ENCODE data around the gene NFATC1. TPM values are rescaled to one million over a fixed set of nuclear protein-coding genes. Genes with fewer than 3 reads are reported as not detected.
A peak's percentile ranks its signal among the peaks of the same experiment; 100 is the strongest.

The NFATC1 gene
- polyA plus RNA-seq, 2 donors, result 1.3 to 1.9 TPM

- H3K4me1 ChIP-seq (ENCODE audit: control insufficient read depth in 2 of 2, insufficient read depth in 2 of 2, low read length in 1 of 2), result no peaks in the 10 kb centered on the region
- no peak overlapping the region for H3K27ac ChIP-seq (ENCODE audit: low read depth in 2 of 2, low read length in 1 of 2)
- WGBS, 2 donors, result 87 to 94% methylated on average over 22 of the region's 22 CpGs
- no peaks in the 10 kb centered on the region for H3K27me3 ChIP-seq (ENCODE audit: control insufficient read depth in 1 of 2, insufficient read depth in 2 of 2, low read length in 2 of 2)
- H3K9me3 ChIP-seq (ENCODE audit: control insufficient read depth in 2 of 2, insufficient read depth in 1 of 2, low read depth in 1 of 2, low read length in 1 of 2), result peaks cover 0 to 3% of the 10 kb centered on the region in 2 donors
- no peak overlapping the region for H3K4me3 ChIP-seq (ENCODE audit: low read depth in 1 of 2, low read length in 2 of 2)
- H3K36me3 ChIP-seq (ENCODE audit: control insufficient read depth in 2 of 2, insufficient read depth in 2 of 2, low read length in 1 of 2), result peaks cover 0 to 16% of the 10 kb centered on the region in 2 donors
These were observed 94.9 kb downstream of the NFATC1 start for GRCh38 chr18:79490626-79491041.

GRCh38 chr18:79491081-79491551, 95.4 kb downstream of the NFATC1 start:
- Histone ChIP-seq H3K9me3 (ENCODE audit: control insufficient read depth in 2 of 2, insufficient read depth in 1 of 2, low read depth in 1 of 2, low read length in 1 of 2) (peaks cover 0 to 5% of the 10 kb centered on the region in 2 donors), H3K36me3 (ENCODE audit: control insufficient read depth in 2 of 2, insufficient read depth in 2 of 2, low read length in 1 of 2) (peaks cover 0 to 16% of the 10 kb centered on the region in 2 donors), H3K4me1 (ENCODE audit: control insufficient read depth in 2 of 2, insufficient read depth in 2 of 2, low read length in 1 of 2) (peaks cover 0 to 2% of the 10 kb centered on the region in 2 donors), H3K4me3 (ENCODE audit: low read depth in 1 of 2, low read length in 2 of 2) (no peak overlapping the region), H3K27me3 (ENCODE audit: control insufficient read depth in 1 of 2, insufficient read depth in 2 of 2, low read length in 2 of 2) (no peaks in the 10 kb centered on the region), H3K27ac (ENCODE audit: low read depth in 2 of 2, low read length in 1 of 2) (no peak overlapping the region)
- 90 to 91% methylated on average over 19 of the region's 19 CpGs for WGBS, 2 donors

GRCh38 chr18:79493211-79493800, 97.6 kb downstream of the NFATC1 start:
- Histone ChIP-seq H3K4me1 (ENCODE audit: control insufficient read depth in 2 of 2, insufficient read depth in 2 of 2, low read length in 1 of 2) (peaks cover 0 to 2% of the 10 kb centered on the region in 2 donors), H3K27me3 (ENCODE audit: control insufficient read depth in 1 of 2, insufficient read depth in 2 of 2, low read length in 2 of 2) (no peaks in the 10 kb centered on the region), H3K36me3 (ENCODE audit: control insufficient read depth in 2 of 2, insufficient read depth in 2 of 2, low read length in 1 of 2) (peaks cover 0 to 3% of the 10 kb centered on the region in 2 donors), H3K27ac (ENCODE audit: low read depth in 2 of 2, low read length in 1 of 2) (no peak overlapping the region), H3K9me3 (ENCODE audit: control insufficient read depth in 2 of 2, insufficient read depth in 1 of 2, low read depth in 1 of 2, low read length in 1 of 2) (peaks cover 0 to 5% of the 10 kb centered on the region in 2 donors), H3K4me3 (ENCODE audit: low read depth in 1 of 2, low read length in 2 of 2) (no peak overlapping the region)
- WGBS, 2 donors, result 97% methylated on average over 65 of the region's 65 CpGs

GRCh38 chr18:79493801-79494211, 98.1 kb downstream of the NFATC1 start:
- Histone ChIP-seq H3K4me3 (ENCODE audit: low read depth in 1 of 2, low read length in 2 of 2) (no peak overlapping the region), H3K36me3 (ENCODE audit: control insufficient read depth in 2 of 2, insufficient read depth in 2 of 2, low read length in 1 of 2) (no peaks in the 10 kb centered on the region), H3K4me1 (ENCODE audit: control insufficient read depth in 2 of 2, insufficient read depth in 2 of 2, low read length in 1 of 2) (peaks cover 0 to 2% of the 10 kb centered on the region in 2 donors), H3K27ac (ENCODE audit: low read depth in 2 of 2, low read length in 1 of 2) (no peak overlapping the region), H3K9me3 (ENCODE audit: control insufficient read depth in 2 of 2, insufficient read depth in 1 of 2, low read depth in 1 of 2, low read length in 1 of 2) (peaks cover 0 to 5% of the 10 kb centered on the region in 2 donors), H3K27me3 (ENCODE audit: control insufficient read depth in 1 of 2, insufficient read depth in 2 of 2, low read length in 2 of 2) (no peaks in the 10 kb centered on the region)
- 97 to 98% methylated on average over 41 of the region's 41 CpGs for WGBS, 2 donors

GRCh38 chr18:79494936-79495335, 99.2 kb downstream of the NFATC1 start:
- no peak overlapping the region for H3K27ac ChIP-seq (ENCODE audit: low read depth in 2 of 2, low read length in 1 of 2)
- H3K4me1 ChIP-seq (ENCODE audit: control insufficient read depth in 2 of 2, insufficient read depth in 2 of 2, low read length in 1 of 2), result peaks cover 0 to 2% of the 10 kb centered on the region in 2 donors
- 92 to 97% methylated on average over 15 to 16 of the region's 16 CpGs for WGBS, 2 donors
- peaks cover 0 to 5% of the 10 kb centered on the region in 2 donors for H3K9me3 ChIP-seq (ENCODE audit: control insufficient read depth in 2 of 2, insufficient read depth in 1 of 2, low read depth in 1 of 2, low read length in 1 of 2)
- H3K4me3 ChIP-seq (ENCODE audit: low read depth in 1 of 2, low read length in 2 of 2), result no peak overlapping the region
- H3K27me3 ChIP-seq (ENCODE audit: control insufficient read depth in 1 of 2, insufficient read depth in 2 of 2, low read length in 2 of 2), result no peaks in the 10 kb centered on the region
- H3K36me3 ChIP-seq (ENCODE audit: control insufficient read depth in 2 of 2, insufficient read depth in 2 of 2, low read length in 1 of 2), result no peaks in the 10 kb centered on the region

GRCh38 chr18:79495591-79496071, 99.9 kb downstream of the NFATC1 start:
- no peaks in the 10 kb centered on the region for H3K27me3 ChIP-seq (ENCODE audit: control insufficient read depth in 1 of 2, insufficient read depth in 2 of 2, low read length in 2 of 2)
- no peak overlapping the region for H3K4me3 ChIP-seq (ENCODE audit: low read depth in 1 of 2, low read length in 2 of 2)
- peaks cover 0 to 2% of the 10 kb centered on the region in 2 donors for H3K4me1 ChIP-seq (ENCODE audit: control insufficient read depth in 2 of 2, insufficient read depth in 2 of 2, low read length in 1 of 2)
- no peak overlapping the region for H3K27ac ChIP-seq (ENCODE audit: low read depth in 2 of 2, low read length in 1 of 2)
- H3K36me3 ChIP-seq (ENCODE audit: control insufficient read depth in 2 of 2, insufficient read depth in 2 of 2, low read length in 1 of 2), result no peaks in the 10 kb centered on the region
- 97% methylated on average over 37 of the region's 37 CpGs for WGBS, 2 donors
- H3K9me3 ChIP-seq (ENCODE audit: control insufficient read depth in 2 of 2, insufficient read depth in 1 of 2, low read depth in 1 of 2, low read length in 1 of 2), result peaks cover 0 to 5% of the 10 kb centered on the region in 2 donors

GRCh38 chr18:79496237-79496977, 100.7 kb downstream of the NFATC1 start:
- Histone ChIP-seq H3K4me1 (ENCODE audit: control insufficient read depth in 2 of 2, insufficient read depth in 2 of 2, low read length in 1 of 2) (peaks cover 0 to 2% of the 10 kb centered on the region in 2 donors), H3K9me3 (ENCODE audit: control insufficient read depth in 2 of 2, insufficient read depth in 1 of 2, low read depth in 1 of 2, low read length in 1 of 2) (peaks cover 0 to 5% of the 10 kb centered on the region in 2 donors), H3K4me3 (ENCODE audit: low read depth in 1 of 2, low read length in 2 of 2) (no peak overlapping the region), H3K27ac (ENCODE audit: low read depth in 2 of 2, low read length in 1 of 2) (no peak overlapping the region), H3K27me3 (ENCODE audit: control insufficient read depth in 1 of 2, insufficient read depth in 2 of 2, low read length in 2 of 2) (no peaks in the 10 kb centered on the region), H3K36me3 (ENCODE audit: control insufficient read depth in 2 of 2, insufficient read depth in 2 of 2, low read length in 1 of 2) (no peaks in the 10 kb centered on the region)
- WGBS, 2 donors, result 87 to 92% methylated on average over 32 of the region's 32 CpGs

- H3K27ac ChIP-seq (ENCODE audit: low read depth in 2 of 2, low read length in 1 of 2), result no peak overlapping the region
- no peak overlapping the region for H3K4me3 ChIP-seq (ENCODE audit: low read depth in 1 of 2, low read length in 2 of 2)
- 72 to 73% methylated on average over 22 of the region's 22 CpGs for WGBS, 2 donors
- peaks cover 0 to 2% of the 10 kb centered on the region in 2 donors for H3K4me1 ChIP-seq (ENCODE audit: control insufficient read depth in 2 of 2, insufficient read depth in 2 of 2, low read length in 1 of 2)
- H3K27me3 ChIP-seq (ENCODE audit: control insufficient read depth in 1 of 2, insufficient read depth in 2 of 2, low read length in 2 of 2), result no peaks in the 10 kb centered on the region
- H3K9me3 ChIP-seq (ENCODE audit: control insufficient read depth in 2 of 2, insufficient read depth in 1 of 2, low read depth in 1 of 2, low read length in 1 of 2), result peaks cover 0 to 5% of the 10 kb centered on the region in 2 donors
- H3K36me3 ChIP-seq (ENCODE audit: control insufficient read depth in 2 of 2, insufficient read depth in 2 of 2, low read length in 1 of 2), result no peaks in the 10 kb centered on the region
These were observed 101.4 kb downstream of the NFATC1 start for GRCh38 chr18:79496978-79497637.

GRCh38 chr18:79497638-79498081, 101.9 kb downstream of the NFATC1 start:
- Histone ChIP-seq H3K4me3 (ENCODE audit: low read depth in 1 of 2, low read length in 2 of 2) (no peak overlapping the region), H3K27me3 (ENCODE audit: control insufficient read depth in 1 of 2, insufficient read depth in 2 of 2, low read length in 2 of 2) (no peaks in the 10 kb centered on the region), H3K36me3 (ENCODE audit: control insufficient read depth in 2 of 2, insufficient read depth in 2 of 2, low read length in 1 of 2) (no peaks in the 10 kb centered on the region), H3K4me1 (ENCODE audit: control insufficient read depth in 2 of 2, insufficient read depth in 2 of 2, low read length in 1 of 2) (peaks cover 0 to 2% of the 10 kb centered on the region in 2 donors), H3K9me3 (ENCODE audit: control insufficient read depth in 2 of 2, insufficient read depth in 1 of 2, low read depth in 1 of 2, low read length in 1 of 2) (peaks cover 0 to 5% of the 10 kb centered on the region in 2 donors), H3K27ac (ENCODE audit: low read depth in 2 of 2, low read length in 1 of 2) (peak overlapping the region in 1 of 2 donors; percentile 40)
- 73 to 79% methylated on average over 4 of the region's 4 CpGs for WGBS, 2 donors
